AG08395 (cell line): Measurements from ENCODE around the gene MED9.
A peak's percentile ranks its signal among the peaks of the same experiment; 100 is the strongest.

Experiments
- DNase-seq: peaks from one replicate; pipeline ENCODE4 v3.0.0; 2012; ENCODE audit warnings: mixed read lengths, low spot score

Gene MED9

DNA sequence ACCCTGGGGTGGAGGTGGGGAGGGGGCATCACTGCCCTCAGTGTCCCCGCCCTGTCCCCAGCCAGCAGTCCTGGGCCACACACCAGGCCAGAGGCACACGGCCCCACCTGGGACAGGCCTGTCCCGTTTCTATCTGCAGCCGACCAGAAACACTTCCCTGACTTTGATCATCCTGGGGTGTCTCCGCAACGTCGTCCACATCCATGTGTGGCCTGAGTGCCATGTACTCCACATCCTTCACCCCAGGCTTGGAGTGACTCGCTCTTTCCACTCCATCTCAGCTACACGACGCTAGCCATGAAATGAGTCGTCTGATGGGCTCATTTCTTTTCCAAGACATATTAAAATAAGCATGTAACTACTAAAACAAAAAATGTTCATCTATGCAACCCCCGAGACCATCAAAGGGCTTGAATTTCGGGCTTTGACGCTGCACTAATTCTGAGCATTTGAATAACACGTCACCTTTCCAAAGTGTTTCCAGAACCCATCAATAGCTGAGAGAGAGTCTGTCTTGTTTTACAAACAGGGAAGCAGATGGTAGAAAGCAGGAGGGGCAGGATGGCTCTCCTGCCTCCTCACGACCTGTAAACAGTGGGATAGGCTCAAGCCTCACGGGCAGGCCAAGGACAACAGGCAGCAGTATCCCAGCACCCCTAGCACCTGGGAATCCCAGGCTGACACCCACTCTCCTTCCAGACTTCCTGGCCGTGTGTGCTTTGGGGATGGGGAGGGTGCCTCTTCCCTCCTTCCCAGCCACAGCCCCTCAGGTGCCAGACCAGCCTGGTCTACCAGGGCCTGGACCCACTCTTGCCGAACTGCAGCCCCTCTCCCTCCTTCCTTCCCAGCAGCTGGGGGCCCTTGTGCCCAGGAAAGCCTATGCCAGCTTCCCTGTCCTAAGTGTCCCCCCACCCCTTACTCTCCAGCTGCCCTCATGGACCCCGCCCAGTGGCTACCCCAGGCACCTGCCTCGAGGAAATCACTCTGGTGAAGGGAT, 39.4 kb downstream of the MED9 start:
- DNase-seq, result peak; percentile 62

GRCh38 chr17:17516941-17517720, 40.3 kb downstream of the MED9 start:
- DNase-seq, result no peak

DNA sequence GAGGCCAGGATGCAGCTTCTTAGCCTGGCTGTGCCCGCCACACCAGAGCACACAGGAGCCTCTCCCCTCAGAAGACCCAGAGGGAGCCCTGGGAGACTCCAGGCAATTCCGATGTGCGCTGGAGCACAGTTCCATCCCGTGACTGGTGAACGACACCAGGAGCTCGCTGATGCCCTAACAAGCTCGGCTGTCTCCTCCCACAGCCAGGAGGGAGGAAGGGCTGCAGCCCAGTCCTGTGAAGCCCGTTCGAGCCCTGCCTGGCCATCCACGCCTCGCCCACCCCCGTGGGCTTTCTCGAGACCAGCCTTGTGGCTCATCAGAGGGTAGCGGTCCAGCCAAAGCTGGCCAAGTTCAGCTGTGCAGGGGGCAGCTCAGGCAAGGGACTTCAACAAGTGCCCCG, 41.2 kb downstream of the MED9 start:
- DNase-seq, result no peak

- no peak for DNase-seq
Measured at GRCh38 chr17:17518951-17519350, 42.2 kb downstream of the MED9 start.

GRCh38 chr17:17519886-17520285, 43.1 kb downstream of the MED9 start:
- no peak for DNase-seq

DNA sequence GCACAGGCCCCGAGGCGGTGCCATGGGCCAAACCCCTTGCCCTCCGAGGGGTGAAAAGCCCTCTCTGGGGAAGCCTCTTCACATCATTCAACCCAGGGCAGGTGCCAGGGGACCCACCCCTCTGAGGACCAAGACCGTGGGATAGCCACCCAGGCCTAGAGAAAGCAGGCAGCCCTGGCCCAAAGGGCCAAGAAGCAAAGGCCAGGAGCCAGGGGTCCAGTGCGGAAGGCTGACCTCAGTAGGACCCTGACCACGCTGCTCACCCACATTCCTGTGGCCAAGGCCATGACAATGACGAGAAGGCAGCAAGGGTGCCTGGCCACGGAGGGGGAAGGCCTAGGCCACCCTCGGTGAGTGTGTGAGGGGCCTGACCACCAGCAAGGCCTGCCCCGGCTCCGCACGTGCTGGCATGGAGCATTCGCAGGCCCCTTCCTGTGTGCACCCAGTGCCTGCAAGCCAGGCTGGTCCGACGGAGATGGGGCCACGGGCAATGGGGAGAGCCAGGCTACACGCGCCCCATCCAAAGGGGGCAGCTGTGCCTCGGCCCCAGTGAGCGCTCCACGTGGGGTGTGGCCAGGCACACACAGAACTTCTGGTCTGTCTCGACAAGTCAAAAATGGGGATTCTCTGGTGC, 43.9 kb downstream of the MED9 start:
- DNase-seq, result no peak

DNA sequence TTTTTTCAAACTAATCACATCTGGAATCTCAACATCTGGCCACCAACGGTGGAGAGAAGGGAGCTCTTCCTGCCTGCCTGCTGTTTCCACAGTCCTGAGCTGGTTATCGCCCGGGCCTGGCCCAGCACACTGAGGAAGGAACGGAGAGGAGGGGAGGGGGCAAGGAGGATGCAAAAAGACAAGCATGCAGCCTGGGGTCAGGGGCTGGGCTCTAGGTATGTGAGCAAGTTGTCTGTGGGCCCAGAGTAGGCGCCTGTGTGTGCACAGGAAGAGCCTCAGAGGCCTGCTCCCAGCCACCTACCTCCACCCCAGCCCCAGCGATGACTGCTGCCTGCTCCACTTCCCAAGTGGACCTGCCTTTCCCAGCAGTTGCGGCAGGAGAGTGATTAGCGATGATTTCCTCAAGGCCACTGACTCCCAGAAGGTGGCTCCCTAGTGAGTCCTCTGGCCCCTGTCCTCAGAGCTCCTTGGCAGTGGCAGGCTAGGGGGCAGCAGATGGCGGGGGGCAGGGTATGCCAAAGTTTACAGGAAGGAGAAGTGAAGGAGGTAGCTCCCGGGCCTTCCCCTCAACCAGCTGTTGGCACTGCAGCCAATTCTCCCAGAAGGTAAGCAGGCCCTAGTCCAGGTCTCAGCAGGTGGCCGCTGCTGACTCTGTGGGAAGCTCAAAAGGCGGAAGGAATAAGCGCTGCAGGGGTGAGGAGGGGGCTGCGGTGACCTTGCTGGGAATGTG, 46.4 kb downstream of the MED9 start:
- DNase-seq, result no peak

DNA sequence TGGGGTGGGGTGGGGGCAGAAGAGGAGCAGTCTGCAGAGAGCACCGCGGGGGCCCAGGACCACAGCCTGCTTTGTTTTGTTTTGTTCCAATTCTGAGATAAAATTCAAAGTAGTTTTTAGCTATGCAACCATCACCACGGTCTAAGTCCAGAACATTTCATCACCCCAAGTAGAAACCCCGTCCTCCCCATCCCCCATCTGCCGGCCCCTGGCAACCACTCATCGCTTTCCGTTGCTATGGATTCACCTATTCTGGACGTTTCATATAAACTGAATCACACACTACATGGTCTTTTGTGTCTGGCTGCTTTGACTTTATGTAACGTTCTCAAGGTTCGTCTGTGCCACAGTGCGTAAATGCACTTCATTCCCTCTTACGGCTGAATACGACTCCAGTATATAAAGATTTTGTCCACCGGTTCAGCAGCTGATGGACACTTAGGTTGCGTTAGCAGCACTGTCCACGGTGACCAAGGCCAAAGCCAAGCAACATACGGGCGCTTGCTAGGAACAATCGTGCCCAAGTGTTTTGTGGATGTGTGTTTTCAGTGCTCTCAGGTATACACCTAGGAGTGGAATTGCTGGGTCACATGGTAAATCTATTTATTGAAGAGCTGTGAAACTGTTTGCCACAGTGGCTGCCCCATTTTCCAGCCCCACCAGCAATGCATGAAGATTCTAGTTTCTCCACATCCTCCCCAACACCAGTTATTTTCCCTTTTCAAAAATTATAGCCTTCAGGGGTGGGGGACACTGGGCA, 47.1 kb downstream of the MED9 start:
- no peak for DNase-seq

- no peak for DNase-seq
Measured at GRCh38 chr17:17525311-17525710, 48.5 kb downstream of the MED9 start.

- no peak for DNase-seq
Measured at GRCh38 chr17:17525956-17526355, 49.2 kb downstream of the MED9 start.

GRCh38 chr17:17526369-17526768, 49.6 kb downstream of the MED9 start:
- no peak for DNase-seq

DNA sequence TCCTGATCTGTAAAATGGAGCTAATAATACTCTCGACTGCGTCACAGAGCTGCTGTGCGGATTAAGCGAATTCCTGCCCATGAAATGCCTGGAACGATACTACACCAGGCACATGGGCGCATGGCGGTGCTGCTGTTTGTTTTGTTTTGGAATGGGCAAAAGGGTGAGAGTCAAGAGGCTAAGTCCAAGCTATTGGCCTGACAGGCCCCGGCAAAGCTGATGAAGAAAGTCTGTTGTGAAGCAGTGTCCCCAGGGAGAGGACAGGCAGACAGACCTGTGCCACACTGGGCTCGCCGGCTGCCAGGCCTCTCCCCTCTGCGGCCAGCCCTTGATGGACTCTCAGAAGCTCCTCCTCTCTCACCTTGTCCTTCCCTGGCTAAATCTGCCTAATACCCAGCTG, 50.7 kb downstream of the MED9 start:
- no peak for DNase-seq

DNA sequence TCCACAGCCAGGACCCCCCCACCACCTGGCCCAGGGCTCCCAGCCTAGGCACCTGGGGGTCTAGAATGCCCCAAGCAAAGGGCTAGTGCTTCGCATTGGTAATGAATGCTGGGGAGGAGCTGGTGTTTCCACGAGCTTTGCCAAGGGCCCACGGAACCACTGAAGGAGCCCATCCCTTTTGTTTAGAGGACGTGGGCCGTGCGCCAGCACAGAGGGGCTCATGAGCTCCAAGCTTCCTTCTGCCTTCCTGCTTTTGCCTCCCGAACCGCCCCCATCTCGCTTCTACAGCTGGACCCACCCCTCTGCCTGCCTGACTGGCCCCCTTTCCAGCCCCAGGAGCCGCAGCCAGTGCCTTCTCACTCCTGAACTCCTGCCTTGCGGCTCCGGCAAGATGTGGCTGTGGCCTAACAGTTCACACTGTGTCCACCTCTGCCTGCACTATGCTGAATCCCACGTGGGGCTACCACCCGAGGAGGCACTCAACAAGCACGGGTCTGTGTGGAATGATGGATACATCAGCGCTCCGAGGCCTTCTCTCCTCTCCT, 51.2 kb downstream of the MED9 start:
- DNase-seq, result no peak

- DNase-seq, result no peak
Measured at GRCh38 chr17:17528696-17529652, 52.2 kb downstream of the MED9 start.

- no peak for DNase-seq
Measured at GRCh38 chr17:17531156-17531555, 54.4 kb downstream of the MED9 start.

DNA sequence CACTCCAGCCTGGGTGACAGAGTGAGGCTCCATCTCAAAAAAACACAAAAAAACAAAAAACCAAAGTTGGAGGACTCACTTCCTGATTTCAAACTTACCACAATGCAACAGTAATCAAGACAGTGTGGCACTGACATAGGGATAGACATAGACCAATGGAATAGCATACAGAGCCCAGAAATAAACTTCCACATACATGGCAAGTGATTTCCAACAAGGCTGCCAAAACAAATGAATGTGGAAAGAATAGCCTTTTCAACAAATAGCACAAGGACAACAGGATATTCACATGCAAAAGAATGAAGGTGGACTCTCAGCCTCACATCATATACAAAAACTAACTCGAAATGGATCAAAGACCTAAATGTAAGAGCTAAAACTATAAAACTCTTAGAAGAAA, 56.2 kb downstream of the MED9 start:
- no peak for DNase-seq

GRCh38 chr17:17533901-17534441, 57.2 kb downstream of the MED9 start:
- no peak for DNase-seq

DNA sequence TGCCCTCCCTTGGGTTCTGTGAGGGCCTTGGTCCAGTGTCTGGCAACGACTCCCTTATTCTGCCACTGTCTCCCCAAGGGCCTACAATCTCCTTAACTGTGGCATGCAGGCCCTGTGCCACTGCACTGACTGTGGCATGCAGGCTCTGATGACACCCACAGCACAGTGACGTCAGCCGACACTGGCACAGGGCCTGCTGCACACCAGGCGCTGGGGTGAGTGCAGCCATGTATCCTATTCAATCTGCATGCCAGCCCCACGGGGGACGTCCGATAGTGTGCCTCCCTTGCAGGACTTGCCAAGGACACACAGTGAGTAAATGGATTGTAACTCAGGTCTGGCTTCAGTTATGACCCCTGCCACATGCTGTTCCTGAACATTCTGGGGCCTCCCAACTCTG, 59.2 kb downstream of the MED9 start:
- DNase-seq, result peak; percentile 88

GRCh38 chr17:17536702-17537101, 59.9 kb downstream of the MED9 start:
- DNase-seq, result no peak
